OCI-LY7 (cell line): ENCODE results near the gene LRRC8E. TPM values are rescaled to one million over a fixed set of nuclear protein-coding genes. Genes with fewer than 3 reads are reported as not detected.

Source experiments
- BruUV-seq: library from RNA; stranded (reverse); fragments of 400-500 nt; replicated peaks from 2 replicates; lab custom pipeline; 2021; lab: Mats Ljungman, UMichigan
- CTCF ChIA-PET: fragments of 300-600 bp; sonication (Branson Sonifier 250); formaldehyde crosslinking; loops from one replicate; lab custom pipeline; 2022; ENCODE audit warnings: antibody characterized with exemption; ENCODE audit not compliant: unreplicated experiment; lab: Charles Lee
- POLR2A ChIA-PET: fragments of 300-600 bp; sonication (Branson Sonifier 250); formaldehyde crosslinking; loops from one replicate; lab custom pipeline; 2022; ENCODE audit warnings: antibody characterized with exemption; lab: Charles Lee
- DNase-seq: peaks from one replicate; pipeline ENCODE4 v3.0.0-alpha.2; 2015; ENCODE audit warnings: low spot score
- H2AFZ ChIP-seq: fragments of 200-600 bp; sonication (generic), shearing (Covaris generic); 2 replicates; pipeline ENCODE4 v1.6.1; 2014; ENCODE audit warnings: mild to moderate bottlenecking, antibody characterized with exemption, low read length, moderate library complexity
- H3K27ac ChIP-seq: fragments of 200-600 bp; sonication (generic); 2 replicates; pipeline ENCODE4 v1.5.1; 2014; ENCODE audit warnings: mixed run types, low read depth, mild to moderate bottlenecking, moderate library complexity, low read length, inconsistent platforms; ENCODE audit not compliant: poor library complexity, severe bottlenecking
- H3K36me3 ChIP-seq: fragments of 200-600 bp; sonication (generic); 2 replicates; pipeline ENCODE4 v1.6.1; 2014; ENCODE audit warnings: mild to moderate bottlenecking, antibody characterized with exemption, low read length, moderate library complexity, mixed read lengths; ENCODE audit not compliant: insufficient read depth
- H3K4me1 ChIP-seq: fragments of 200-600 bp; sonication (generic); 2 replicates; pipeline ENCODE4 v1.5.1; 2014; ENCODE audit warnings: mild to moderate bottlenecking, low read length; ENCODE audit not compliant: insufficient read depth, poor library complexity, severe bottlenecking
- H3K4me2 ChIP-seq: fragments of 200-600 bp; sonication (generic); 2 replicates; pipeline ENCODE4 v1.6.1; 2014; ENCODE audit warnings: mild to moderate bottlenecking, low read length
- H3K4me3 ChIP-seq: fragments of 200-600 bp; sonication (generic); 2 replicates; pipeline ENCODE4 v1.5.1; 2014; ENCODE audit warnings: mild to moderate bottlenecking, low read depth, low read length; ENCODE audit not compliant: poor library complexity, severe bottlenecking
- H3K79me2 ChIP-seq: fragments of 200-600 bp; sonication (generic); 2 replicates; pipeline ENCODE4 v1.6.1; 2016; ENCODE audit warnings: low read depth, mild to moderate bottlenecking, low read length, moderate library complexity, mixed read lengths; ENCODE audit not compliant: insufficient read depth
- H3K9me2 ChIP-seq: fragments of 200-600 bp; sonication (generic); 2 replicates; pipeline ENCODE4 v1.6.1; 2016; ENCODE audit warnings: mild to moderate bottlenecking, low read length, mixed read lengths; ENCODE audit not compliant: insufficient read depth
- H3K9me3 ChIP-seq: fragments of 200-600 bp; sonication (generic); 2 replicates; pipeline ENCODE4 v1.6.1; 2014; ENCODE audit warnings: mild to moderate bottlenecking, mixed run types, low read length, mixed read lengths
- H4K20me1 ChIP-seq: fragments of 200-600 bp; sonication (generic); 2 replicates; pipeline ENCODE4 v1.6.1; 2014; ENCODE audit warnings: mild to moderate bottlenecking, antibody characterized with exemption, low read length, moderate library complexity, mixed read lengths; ENCODE audit not compliant: insufficient read depth
- EZH2phosphoT487 ChIP-seq: fragments of 200-600 bp; sonication (generic); IDR thresholded peaks from 2 replicates; pipeline ENCODE4 v1.6.1; 2018; ENCODE audit warnings: low read depth, borderline replicate concordance, mild to moderate bottlenecking, mixed run types, antibody characterized with exemption, low read length, moderate library complexity, mixed read lengths
- intact Hi-C: fragments of 100-400 bp; cut with micrococcal nuclease; formaldehyde crosslinking; loops from one replicate; pipeline ENCODE4 v1.10.0; 2022; ENCODE audit not compliant: unreplicated experiment
- total RNA-seq, 2 experiments: library from RNA; depleted of rRNA in 1 of 2; stranded (reverse); fragments of >200 nt in 1 of 2; shearing (Covaris generic) in 1 of 2; gene quantifications; 2 replicates each; pipeline ENCODE4 v1.2.3, GENCODE V29; 2014 to 2022
- TF ChIP-seq, protein P1 (sequence below): fragments of 200-600 bp; sonication (generic); conservative IDR thresholded peaks from 2 replicates; pipeline ENCODE4 v1.5.1; 2014; ENCODE audit warnings: mild to moderate bottlenecking, antibody characterized with exemption, low read length, moderate library complexity, mixed read lengths

LRRC8E gene
- total RNA-seq, 2 experiments from 2014 or later: not detected

DNA sequence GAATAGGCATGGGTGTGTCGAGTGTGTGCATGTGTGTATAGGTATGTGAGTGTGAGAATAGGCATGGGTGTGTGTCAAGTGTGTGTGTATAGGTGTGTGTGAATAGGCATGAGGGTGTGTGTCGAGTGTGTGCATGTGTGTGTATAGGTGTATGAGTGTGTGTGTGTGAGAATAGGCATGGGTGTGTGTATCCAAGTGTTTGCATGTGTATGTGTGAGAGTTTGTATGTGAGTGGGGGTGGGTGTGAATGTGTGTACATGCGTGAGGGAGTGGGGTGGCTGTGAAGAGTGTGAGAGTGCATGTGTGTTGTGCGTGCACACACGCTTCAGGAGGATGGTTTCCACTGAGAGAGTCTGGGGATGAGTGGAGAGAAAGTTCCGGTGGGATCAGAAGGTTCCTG lies 44.8 kb upstream of the LRRC8E start:
- CTCF ChIA-PET: no interaction called here
- POLR2A ChIA-PET: interaction anchor here (0.6 kb wide), 1 partner anchor 193 kb away, joined by 3 read pairs; no protein-coding TSS in a partner anchor
- H3K4me2 ChIP-seq: no peak overlapping the region
- TF ChIP-seq EZH2phosphoT487: no peak
- TF ChIP-seq, protein P1, sequence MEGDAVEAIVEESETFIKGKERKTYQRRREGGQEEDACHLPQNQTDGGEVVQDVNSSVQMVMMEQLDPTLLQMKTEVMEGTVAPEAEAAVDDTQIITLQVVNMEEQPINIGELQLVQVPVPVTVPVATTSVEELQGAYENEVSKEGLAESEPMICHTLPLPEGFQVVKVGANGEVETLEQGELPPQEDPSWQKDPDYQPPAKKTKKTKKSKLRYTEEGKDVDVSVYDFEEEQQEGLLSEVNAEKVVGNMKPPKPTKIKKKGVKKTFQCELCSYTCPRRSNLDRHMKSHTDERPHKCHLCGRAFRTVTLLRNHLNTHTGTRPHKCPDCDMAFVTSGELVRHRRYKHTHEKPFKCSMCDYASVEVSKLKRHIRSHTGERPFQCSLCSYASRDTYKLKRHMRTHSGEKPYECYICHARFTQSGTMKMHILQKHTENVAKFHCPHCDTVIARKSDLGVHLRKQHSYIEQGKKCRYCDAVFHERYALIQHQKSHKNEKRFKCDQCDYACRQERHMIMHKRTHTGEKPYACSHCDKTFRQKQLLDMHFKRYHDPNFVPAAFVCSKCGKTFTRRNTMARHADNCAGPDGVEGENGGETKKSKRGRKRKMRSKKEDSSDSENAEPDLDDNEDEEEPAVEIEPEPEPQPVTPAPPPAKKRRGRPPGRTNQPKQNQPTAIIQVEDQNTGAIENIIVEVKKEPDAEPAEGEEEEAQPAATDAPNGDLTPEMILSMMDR: no peak
- intact Hi-C loops: no loop called here
- H3K79me2 ChIP-seq: no peaks in the 10 kb centered on the region
- H2AFZ ChIP-seq: no peak overlapping the region
- no peak overlapping the region for H3K27ac ChIP-seq
- H3K4me3 ChIP-seq: no peak overlapping the region
- H4K20me1 ChIP-seq: no peaks in the 10 kb centered on the region
- no TSS peak for BruUV-seq
- no peak for DNase-seq
- no peaks in the 10 kb centered on the region for H3K36me3 ChIP-seq
- no peaks in the 10 kb centered on the region for H3K4me1 ChIP-seq
- H3K9me3 ChIP-seq: no peaks in the 10 kb centered on the region
- H3K9me2 ChIP-seq: no peaks in the 10 kb centered on the region

DNA sequence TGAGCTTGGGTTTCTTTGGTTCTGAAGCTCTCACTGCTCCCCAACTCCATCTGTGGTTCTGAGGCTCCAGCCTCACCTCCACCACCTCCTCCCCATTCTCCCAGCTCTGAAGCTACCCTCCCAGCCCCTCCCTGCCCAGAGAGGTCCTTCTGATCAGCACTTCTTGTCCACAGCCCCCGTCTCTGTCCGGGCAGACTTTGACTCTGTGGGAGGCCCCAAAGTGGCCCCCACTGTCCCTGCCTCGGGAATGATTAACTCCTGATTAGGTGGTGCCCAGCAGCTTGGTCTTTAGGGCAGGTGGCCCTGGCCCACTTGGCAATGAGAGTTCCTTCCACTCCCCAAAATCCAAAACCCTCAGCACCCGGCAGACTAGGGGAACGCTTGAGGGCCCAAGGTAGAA lies 43.9 kb upstream of the LRRC8E start:
- no peaks in the 10 kb centered on the region for H3K9me2 ChIP-seq
- ChIA-PET CTCF (no interaction called here), POLR2A (interaction anchor here (0.6 kb wide), 1 partner anchor 192 kb away, joined by 3 read pairs; no protein-coding TSS in a partner anchor)
- H3K9me3 ChIP-seq: no peaks in the 10 kb centered on the region
- no peak for TF ChIP-seq EZH2phosphoT487
- TF ChIP-seq, protein P1: no peak
- H3K4me1 ChIP-seq: no peaks in the 10 kb centered on the region
- H4K20me1 ChIP-seq: no peaks in the 10 kb centered on the region
- no peak overlapping the region for H2AFZ ChIP-seq
- H3K4me3 ChIP-seq: no peak overlapping the region
- H3K27ac ChIP-seq: no peak overlapping the region
- no peaks in the 10 kb centered on the region for H3K36me3 ChIP-seq
- no peak for DNase-seq
- no TSS peak for BruUV-seq
- intact Hi-C loops: no loop called here
- no peak overlapping the region for H3K4me2 ChIP-seq
- no peaks in the 10 kb centered on the region for H3K79me2 ChIP-seq

GRCh38 chr19:7844951-7845350 lies 43.4 kb upstream of the LRRC8E start:
- intact Hi-C loops: no loop called here
- CTCF ChIA-PET: no interaction called here

More at GRCh38 chr19:7844951-7845350, 43.4 kb upstream of the LRRC8E start:
- Histone ChIP-seq H3K4me1 (no peaks in the 10 kb centered on the region), H3K4me2 (no peak overlapping the region), H3K79me2 (no peaks in the 10 kb centered on the region), H3K4me3 (no peak overlapping the region), H3K9me3 (no peaks in the 10 kb centered on the region), H3K27ac (no peak overlapping the region), H3K9me2 (no peaks in the 10 kb centered on the region), H2AFZ (no peak overlapping the region), H3K36me3 (no peaks in the 10 kb centered on the region), H4K20me1 (no peaks in the 10 kb centered on the region)
- no TSS peak for BruUV-seq
- TF ChIP-seq, protein P1: no peak
- no peak for TF ChIP-seq EZH2phosphoT487
- DNase-seq: no peak
- POLR2A ChIA-PET: no interaction called here
